ENCODE results near the gene RIPPLY3. TPM values are rescaled to one million over a fixed set of nuclear protein-coding genes. Genes with fewer than 3 reads are reported as not detected.
A peak's percentile ranks its signal among the peaks of the same experiment; 100 is the strongest.
"Not testable (repeated sequence)": the region's sequence is repeated elsewhere in the genome, so short reads cannot be mapped to it uniquely, and the experiment has no call there.

Gene RIPPLY3
- polyA plus RNA-seq, 4 donors: 0.14 to 2.8 (median 2.3) TPM

- no peak for DNase-seq (ENCODE audit: low read depth in 4 of 4, low spot score in 3 of 4)
These were observed 685 bp upstream of the RIPPLY3 start for GRCh38 chr21:37005548-37006485.

- no peak for DNase-seq (ENCODE audit: low read depth in 4 of 4, low spot score in 3 of 4)
These were observed 2.2 kb downstream of the RIPPLY3 start for GRCh38 chr21:37008724-37009123.

DNA sequence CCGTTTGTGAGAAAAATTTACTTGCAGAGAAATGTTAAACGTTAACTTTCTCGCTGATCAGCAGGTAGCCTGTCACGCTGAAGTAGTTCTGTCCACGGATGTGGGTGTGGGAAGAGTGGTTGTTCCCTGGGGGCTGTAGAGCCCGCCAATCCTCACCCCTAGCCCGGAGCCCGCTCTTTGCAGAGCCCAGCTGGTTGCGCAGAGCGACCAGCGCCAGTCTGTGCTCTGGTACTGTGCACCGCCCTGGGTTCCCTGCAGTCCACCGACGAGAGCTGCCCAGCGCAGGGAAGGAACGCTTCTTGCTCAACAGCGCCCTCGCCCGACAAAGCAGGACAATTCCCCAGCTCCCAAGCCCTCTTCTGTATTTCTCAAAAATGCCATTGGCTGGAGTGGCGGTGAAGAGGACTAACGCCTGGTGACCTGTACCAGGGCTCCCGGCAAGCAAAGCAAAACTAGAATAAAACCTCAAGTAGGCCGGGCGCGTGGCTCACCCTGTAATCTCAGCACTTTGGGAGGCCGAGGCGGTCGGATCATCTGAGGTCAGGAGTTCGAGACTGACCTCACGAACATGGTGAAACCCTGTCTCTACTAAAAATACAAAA lies 3.3 kb downstream of the RIPPLY3 start:
- peak in 2 of 4 donors; percentile 68 to 71 for DNase-seq (ENCODE audit: low read depth in 4 of 4, low spot score in 3 of 4)

- DNase-seq (ENCODE audit: low read depth in 4 of 4, low spot score in 3 of 4): no peak
These were observed 11.6 kb downstream of the RIPPLY3 start for GRCh38 chr21:37017951-37018679.

DNA sequence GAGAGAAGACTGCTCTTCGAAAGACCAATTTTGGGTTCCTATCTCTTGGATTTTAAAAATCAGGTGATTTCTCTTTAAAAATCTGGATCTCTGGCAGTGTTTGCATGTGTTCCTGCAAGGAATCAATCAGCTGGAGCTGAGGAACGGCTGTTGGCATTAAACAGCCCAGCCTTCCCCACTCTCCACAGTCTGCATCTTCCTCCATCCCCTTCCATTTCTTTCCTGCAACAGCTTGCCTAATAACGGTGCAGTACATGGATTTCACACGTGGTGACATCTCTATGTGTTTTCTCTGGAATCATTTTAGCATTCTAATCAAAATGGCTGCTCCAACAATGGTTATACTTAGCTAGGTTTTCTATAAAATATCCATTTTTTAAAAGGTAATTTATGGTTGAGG lies 20.0 kb downstream of the RIPPLY3 start:
- DNase-seq (ENCODE audit: low read depth in 4 of 4, low spot score in 3 of 4): no peak

- DNase-seq (ENCODE audit: low read depth in 4 of 4, low spot score in 3 of 4): no peak
These were observed 22.1 kb downstream of the RIPPLY3 start for GRCh38 chr21:37028570-37028969.

- DNase-seq (ENCODE audit: low read depth in 4 of 4, low spot score in 3 of 4): no peak
These were observed 24.4 kb downstream of the RIPPLY3 start for GRCh38 chr21:37030864-37031263.

GRCh38 chr21:37032293-37032692 lies 25.8 kb downstream of the RIPPLY3 start:
- DNase-seq (ENCODE audit: low read depth in 4 of 4, low spot score in 3 of 4): no peak

- DNase-seq (ENCODE audit: low read depth in 4 of 4, low spot score in 3 of 4): no peak
These were observed 26.5 kb downstream of the RIPPLY3 start for GRCh38 chr21:37032877-37033471.

DNA sequence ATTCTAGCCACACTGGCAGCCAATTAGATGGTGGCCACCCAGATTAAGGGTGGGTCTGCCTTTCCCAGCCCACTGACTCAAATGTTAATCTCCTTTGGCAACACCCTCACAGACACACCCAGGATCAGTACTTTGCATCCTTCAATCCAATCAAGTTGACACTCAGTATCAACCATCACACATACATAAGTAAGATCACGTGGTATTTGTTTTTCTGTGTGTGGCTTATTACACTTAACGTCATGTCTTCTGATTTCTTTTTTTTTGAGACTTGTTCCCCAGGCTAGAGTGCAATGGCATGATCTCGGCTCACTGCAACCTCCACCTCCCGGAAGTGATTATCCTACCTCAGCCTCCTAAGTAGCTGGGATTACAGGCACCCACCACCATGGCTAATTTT lies 27.9 kb downstream of the RIPPLY3 start:
- not testable (repeated sequence) for DNase-seq (ENCODE audit: low read depth in 4 of 4, low spot score in 3 of 4)

DNA sequence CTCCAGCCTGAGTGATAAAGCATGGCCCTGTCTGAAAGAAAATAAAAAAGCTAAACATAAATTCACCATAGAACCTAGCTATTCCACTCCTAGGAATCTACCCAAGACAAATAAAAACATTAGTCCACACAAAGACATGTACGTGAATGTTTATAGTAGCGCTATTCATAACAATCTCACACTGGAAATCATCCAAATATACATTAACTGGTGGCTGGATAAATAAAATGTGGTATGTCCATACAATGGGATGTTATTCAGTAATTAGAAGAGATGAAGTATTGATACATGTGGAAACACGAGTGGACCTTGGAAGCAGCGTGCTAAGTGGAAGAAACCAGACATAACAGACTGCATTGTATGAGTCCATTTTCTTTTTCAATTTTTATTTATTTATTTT lies 29.7 kb downstream of the RIPPLY3 start:
- DNase-seq (ENCODE audit: low read depth in 4 of 4, low spot score in 3 of 4): no peak

- no peak for DNase-seq (ENCODE audit: low read depth in 4 of 4, low spot score in 3 of 4)
These were observed 33.0 kb downstream of the RIPPLY3 start for GRCh38 chr21:37039411-37040075.

- DNase-seq (ENCODE audit: low read depth in 4 of 4, low spot score in 3 of 4): no peak
These were observed 33.7 kb downstream of the RIPPLY3 start for GRCh38 chr21:37040212-37040611.

DNA sequence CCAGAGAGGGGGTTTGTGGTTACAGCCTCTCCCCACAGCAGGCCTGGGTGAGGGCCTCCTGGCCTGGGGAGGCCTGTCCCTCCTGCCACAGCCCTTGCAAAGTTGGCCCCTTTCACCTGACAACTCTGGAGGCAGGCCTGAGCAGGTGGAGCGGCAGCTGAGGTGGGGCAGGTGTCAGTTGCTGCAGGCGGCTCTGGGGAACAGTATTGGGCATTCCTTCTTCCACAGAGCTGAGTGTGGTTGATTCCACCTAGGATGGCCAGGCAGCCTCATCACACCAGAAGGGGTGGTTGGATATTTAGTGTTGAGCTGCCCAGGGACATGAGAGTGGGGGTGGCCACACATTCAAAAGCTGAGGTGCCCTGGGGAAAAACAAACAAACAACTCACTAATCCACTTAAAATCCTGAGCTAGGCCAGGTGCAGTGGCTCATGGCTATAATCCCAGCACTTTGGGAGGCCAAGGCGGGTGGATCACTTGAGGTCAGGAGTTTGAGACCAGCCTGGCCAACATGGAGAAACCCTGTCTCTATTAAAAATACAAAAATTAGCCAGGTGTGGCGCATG lies 35.3 kb downstream of the RIPPLY3 start:
- no peak for DNase-seq (ENCODE audit: low read depth in 4 of 4, low spot score in 3 of 4)

GRCh38 chr21:37043818-37044217 lies 37.3 kb downstream of the RIPPLY3 start:
- no peak for DNase-seq (ENCODE audit: low read depth in 4 of 4, low spot score in 3 of 4)

DNA sequence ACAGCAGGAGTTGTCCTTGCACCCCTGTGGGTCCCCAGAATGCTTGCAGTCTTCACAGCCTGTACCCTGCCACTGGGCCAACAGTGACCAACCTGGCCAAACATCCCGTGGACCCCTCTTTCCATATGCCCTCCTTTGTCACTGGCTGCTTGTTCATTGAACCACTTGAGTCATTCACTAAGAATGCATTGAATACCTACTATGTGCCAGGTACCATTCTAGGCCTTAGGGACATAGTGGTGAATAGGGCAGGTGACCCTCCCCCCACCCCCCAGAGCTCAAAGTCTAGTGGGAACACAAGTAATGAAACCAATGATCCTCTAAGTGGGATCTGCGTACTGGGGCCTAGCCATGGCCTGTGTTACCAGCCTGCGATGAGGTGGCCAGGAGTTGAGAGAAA lies 38.1 kb downstream of the RIPPLY3 start:
- no peak for DNase-seq (ENCODE audit: low read depth in 4 of 4, low spot score in 3 of 4)

DNA sequence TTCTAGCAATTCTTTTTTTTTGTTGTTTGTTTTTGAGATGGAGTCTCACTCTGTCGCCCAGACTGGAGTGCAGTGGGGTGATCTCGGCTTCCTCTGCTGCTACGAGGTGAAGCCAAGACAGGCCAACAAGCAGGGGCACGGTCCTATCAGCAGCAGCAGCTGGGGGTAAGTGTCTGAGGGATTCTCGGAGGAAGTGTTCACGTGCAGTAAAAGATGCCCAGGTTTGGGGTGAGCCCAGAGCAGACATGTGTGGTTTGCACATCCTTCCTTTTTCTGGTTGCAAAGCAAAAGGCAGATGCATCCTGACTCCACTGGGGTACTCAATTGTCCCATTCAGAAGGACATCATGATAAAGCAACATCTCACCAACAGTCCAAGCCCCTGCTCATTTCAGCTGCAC lies 38.6 kb downstream of the RIPPLY3 start:
- DNase-seq (ENCODE audit: low read depth in 4 of 4, low spot score in 3 of 4): no peak

- DNase-seq (ENCODE audit: low read depth in 4 of 4, low spot score in 3 of 4): no peak
These were observed 39.1 kb downstream of the RIPPLY3 start for GRCh38 chr21:37045556-37045955.

DNA sequence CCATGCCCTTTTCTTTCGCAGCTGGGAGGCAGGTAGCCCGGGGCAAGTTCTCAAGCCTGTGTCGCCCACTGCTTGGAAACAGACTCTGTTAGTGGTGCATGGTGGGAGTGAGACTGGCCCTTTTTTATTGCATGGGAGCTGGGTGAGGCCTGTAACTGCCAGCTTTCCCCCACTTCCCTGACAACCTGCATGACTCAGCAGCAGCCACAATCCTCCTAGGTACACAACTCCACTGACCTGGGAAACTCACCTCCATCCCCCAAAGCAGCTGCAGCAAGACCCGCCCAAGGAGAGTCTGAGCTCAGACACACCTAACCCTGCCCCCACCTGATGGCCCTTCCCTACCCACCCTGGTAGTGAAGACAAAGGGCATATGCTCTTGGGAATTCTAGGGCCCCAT lies 40.6 kb downstream of the RIPPLY3 start:
- no peak for DNase-seq (ENCODE audit: low read depth in 4 of 4, low spot score in 3 of 4)

GRCh38 chr21:37049741-37050140 lies 43.2 kb downstream of the RIPPLY3 start:
- not testable (repeated sequence) for DNase-seq (ENCODE audit: low read depth in 4 of 4, low spot score in 3 of 4)
